ENCODE results near the gene LGALS1. TPM values are rescaled to one million over a fixed set of nuclear protein-coding genes. Genes with fewer than 3 reads are reported as not detected.
"Not testable (repeated sequence)": the region's sequence is repeated elsewhere in the genome, so short reads cannot be mapped to it uniquely, and the experiment has no call there.

The LGALS1 gene
- total RNA-seq, 1 donor from 2014 or later, result 55.5 TPM

DNA sequence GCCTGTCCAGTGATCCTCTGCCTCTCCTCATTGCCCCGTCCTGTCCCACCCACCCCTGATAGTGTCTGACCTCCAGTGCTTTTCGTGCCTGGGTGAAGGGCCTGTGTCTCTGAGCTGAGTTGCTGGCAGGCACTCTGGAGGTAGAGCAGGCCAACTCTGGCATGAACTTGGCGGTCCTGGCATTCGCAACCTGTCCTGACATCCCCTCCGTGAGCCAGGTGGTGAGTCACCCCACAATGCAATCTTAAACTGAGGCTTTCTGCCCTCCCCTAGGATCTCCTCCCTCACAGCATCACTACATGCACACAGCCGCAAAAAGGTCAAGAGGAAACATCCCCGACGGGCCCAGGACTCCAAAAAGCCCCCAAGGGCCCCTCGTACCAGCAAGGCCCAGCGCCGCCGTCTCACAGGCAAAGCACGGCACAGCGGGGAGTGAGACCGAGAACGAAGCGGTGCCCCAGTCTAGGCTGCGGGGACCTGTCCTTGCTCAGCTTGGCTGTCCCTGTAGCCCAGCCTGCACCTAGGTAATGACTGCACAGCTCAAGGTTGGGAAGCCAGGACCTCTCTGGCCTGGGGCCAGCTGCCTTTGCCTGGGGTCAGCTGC, 15.6 kb downstream of the LGALS1 start:
- peak; percentile 70 for ATAC-seq

DNA sequence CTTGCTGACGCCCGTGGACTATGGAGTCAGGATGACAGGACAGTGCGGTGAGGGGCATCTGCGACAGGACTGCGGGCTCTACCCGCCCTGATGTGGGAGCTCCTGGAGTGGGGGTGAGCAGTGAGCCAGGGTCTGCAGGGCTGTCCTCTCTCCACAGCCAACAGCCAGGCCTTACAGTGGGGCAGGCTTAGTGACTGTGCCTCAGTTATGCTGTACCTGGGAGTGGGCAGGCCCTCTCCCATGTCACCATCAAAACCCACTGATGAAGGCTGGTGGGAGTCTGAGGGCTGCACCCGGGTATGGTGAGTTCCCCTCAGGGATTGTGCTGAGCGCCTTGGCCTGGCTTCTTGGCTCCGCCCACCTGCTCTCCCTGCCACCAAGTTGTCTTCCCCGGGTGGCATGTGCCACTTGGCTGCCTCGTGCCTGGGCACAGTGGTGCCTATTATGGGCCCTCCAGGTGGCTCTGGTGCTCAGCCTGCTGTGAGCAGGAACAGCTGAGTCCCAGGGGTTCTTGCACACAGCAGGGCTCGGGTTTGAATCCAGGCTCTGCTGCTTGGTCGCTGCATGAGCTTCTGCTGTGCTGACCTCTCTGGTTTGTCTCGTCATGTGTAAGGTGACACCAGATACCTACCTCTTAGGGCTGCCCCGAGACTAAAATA, 17.3 kb downstream of the LGALS1 start:
- no peak for ATAC-seq

DNA sequence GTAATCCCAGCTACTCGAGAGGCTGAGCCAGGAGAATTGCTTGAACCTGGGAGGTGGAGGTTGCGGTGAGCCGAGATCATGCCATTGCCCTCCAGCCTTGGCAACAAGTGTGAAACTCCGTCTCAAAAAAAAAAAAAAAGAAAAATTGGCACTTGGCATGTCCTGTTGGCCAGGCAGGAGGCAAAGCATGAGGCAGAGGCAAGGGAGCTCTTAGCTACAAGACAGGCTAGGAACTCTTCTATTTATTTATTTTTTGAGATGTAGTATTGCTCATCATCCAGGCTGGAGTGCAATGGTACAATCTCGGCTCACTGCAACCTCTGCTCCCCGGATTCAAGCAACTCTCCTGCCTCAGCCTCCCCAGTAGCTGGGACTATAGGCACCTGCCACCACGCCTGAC, 18.7 kb downstream of the LGALS1 start:
- not testable (repeated sequence) for ATAC-seq

DNA sequence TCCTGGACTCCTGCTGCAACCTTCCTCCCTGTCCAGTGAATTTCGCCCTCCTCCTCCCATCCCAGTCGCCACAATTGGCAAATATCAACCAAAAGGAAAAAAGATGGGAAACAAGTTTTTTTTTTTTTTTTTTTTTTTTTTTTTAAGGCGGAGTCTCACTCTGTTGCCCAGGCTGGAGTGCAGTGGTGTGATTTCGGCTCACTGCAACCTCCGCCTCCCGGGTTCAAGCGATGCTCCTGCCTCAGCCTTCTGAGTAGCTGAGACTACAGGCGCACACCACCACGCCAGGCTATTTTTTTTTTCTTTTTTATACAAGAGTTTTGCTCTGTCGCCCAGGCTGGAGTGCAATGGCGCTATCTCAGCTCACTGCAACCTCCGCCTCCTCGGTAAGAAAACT, 20.8 kb downstream of the LGALS1 start:
- not testable (repeated sequence) for ATAC-seq

DNA sequence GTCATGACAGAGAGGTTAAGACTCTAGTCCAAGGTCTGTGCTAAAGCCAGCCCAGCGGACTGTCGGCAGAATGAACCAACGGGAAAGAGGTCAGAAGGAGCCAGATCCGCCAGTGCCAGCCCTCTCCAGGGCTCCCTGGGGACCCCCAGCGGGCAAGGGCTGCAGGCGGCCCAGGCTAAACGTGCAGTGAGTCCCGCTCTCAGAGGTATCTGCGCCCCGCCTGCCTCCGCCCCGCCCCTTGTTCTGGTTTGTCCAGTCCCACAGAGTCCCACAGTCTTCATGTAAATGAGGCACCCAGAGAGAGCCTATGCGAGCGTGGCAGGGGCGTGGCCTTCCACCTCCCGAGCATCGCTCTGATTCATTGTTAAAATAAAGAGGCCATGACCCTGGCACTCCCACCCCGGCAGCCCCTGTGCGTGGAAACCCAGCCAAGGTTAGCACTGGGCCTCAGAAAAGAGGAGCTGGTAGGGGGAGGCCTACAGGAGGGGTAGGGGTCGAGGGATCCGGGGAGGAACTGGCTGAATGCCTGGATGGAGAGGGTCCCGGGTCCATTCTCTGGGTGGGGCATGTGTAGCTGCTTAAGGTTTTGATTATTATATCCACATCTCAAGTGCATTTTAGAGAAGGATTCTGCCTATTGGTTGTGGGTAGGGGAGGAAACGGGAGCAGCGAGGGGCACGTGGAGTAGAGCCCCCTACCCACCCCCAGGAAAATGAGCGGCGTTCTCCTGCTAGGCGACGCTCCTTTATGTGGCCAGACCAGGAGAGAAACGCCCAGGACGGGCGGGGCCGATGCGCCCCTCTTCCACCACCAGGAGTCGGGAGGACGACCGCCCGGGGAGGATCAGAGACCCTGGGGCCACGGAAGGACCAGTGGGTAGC, 21.5 kb downstream of the LGALS1 start, which contains the start of gene TRIOBP:
TRIOBP (plus strand) TSS at position 392 of the 881 bp plus-strand sequence. CDS start 4,318 bp downstream, outside the sequence.
- ATAC-seq, result peak; percentile 94

DNA sequence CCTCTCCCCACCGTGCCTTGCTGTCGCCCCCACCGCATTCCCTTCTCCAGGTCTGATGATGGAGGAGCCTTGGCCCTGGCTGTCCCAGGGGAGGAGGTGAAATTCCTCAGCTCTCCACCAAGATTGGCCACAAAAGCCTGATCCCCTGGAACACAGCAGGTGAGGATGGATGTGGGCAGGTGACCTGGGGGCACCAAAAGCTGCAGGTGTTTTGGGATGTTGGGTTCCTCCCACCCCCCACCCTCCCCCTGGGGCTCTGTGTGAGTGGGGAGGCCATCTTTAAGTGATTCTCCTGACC, 22.1 kb downstream of the LGALS1 start:
- ATAC-seq, result peak; percentile 1

DNA sequence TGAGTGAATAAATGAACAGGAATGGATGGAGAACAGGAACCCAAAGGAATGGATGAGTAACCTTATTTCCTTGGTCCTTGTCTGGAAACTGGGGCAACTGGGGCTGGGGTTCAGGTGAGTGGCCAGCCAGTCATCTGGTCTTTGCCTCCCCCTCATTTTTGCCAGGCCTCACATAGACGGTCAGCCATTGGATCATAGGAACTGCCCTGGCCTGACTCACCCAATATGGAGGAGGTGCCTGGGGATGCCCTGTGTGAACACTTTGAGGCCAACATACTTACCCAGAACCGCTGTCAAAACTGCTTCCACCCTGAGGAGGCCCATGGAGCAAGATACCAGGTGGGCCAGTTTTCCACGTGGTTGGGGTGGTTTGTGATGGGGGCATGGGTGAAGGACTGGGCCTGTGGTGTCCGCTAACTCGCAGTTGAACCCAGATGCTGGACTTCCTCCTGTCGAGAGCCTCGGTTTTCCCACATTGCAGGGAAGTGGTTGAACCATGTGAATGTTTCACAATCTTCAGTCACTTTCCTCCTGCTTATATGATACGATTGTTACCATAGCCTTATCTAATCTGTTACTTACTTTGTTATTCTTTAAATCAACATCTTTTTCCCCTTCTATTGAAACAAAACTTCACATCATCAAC, 25.8 kb downstream of the LGALS1 start:
- ATAC-seq, result no peak

DNA sequence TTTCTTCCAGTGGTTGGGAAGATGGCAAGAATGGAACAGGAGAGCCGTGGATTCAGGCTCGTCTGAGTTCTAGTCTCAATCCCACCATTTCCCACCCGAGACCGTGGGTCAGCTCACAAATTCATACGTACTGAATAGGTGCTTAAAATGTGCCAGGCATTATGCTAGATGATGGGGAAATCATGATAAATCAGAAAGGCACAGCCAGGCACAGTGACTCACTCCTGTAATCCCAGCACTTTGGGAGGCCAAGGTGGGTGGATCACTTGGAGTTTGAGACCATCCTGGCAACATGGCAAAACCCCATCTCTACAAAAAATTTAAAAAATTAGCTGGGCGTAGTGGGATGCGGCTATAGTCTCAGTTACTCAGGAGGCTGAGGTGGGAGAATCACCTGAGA, 28.5 kb downstream of the LGALS1 start:
- peak; percentile 20 for ATAC-seq

DNA sequence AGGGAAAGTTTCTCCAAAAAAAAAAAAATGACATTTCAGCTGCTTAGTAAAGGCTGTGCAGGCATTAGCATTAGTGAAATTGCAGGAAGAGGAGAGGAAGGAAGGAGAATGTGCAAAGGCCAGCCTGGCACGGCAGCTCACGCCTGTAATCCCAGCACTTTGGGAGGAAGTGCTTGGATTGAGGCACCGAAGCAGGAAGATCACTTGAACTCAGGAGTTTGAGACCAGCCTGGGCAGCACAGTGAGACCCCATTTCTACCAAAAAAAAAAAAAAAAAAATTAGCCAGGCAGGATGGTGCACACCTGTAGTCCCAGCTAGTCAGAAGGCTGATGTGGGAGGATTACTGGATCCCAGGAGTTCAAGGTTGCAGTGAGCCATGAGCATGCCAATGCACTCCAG, 29.2 kb downstream of the LGALS1 start:
- ATAC-seq, result no peak

DNA sequence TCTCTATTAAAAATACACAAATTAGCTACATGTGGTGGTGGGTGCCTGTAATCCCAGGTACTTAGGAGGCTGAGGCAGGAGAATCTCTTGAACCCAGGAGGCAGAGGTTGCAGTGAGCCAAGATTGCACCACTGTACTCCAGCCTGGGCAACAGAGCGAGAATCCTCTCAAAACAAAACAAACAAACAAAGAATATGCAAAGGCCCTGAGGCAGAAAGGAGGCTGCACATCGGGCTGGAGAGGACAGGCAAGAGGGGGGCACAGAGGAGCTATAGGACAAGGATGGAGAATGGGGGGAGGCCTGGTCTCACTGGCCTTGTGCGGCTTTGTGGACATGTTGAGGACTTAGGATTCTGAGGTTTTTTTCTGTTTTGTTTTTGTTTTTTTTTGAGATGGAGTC, 29.8 kb downstream of the LGALS1 start:
- ATAC-seq, result no peak

DNA sequence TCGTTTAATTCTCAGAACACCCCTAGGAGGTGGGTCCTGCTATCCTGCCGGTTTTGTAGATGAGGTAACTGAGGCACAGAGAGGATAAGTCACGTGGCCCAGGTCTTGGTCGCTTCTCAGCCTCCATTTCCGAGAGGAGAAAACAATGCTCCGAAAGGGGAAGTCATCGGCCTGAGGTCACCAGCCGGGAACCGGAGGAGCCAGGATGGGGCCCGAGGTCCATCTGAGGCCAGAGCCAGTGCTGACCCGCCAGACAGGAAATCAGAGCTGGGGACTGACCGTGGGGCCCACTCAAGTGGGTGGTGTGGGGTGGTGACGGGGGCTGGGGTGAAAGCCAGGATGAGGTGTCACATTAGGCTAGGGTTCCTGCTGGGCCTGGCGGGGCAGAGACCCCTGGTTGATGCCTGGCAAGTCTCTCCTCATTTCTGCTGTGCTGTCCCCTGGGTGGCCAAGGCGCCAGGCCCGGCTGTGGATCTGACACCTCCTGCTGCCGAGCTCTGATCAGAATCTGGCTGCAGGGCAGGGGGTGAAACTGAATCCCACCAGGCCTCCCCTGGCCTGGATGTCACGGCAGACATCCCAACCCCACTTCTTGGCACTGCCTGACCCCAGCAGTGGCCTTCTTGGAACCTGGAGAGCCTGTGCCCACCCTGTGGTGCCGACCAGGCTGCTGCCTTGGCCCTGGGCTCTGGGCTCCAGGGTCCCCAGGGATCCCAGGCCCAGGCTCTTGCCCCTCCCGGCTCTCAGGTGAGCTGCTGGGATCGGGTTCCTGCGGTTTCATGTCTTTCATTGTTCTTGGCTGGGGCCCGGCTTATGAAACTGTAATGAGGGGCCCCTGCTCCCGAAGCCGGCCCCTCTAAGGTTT, 33.4 kb downstream of the LGALS1 start:
- ATAC-seq, result no peak

DNA sequence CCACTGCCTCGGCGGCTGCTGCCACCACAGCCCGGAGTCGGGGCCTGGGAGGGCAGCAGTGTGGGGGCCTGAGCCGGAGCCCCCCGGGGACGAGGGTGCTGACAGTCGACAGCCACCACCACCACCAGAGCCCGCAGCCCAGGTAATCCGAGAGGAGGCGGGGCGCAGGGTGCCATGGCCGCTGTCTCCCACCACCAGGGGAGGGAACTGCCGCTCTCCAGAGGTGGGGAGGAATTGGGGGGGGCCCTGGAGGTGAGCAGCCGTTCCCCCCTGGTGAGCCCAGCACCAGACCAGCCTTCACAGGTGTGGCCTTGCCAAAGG, 34.0 kb downstream of the LGALS1 start:
- ATAC-seq, result peak; percentile 5

DNA sequence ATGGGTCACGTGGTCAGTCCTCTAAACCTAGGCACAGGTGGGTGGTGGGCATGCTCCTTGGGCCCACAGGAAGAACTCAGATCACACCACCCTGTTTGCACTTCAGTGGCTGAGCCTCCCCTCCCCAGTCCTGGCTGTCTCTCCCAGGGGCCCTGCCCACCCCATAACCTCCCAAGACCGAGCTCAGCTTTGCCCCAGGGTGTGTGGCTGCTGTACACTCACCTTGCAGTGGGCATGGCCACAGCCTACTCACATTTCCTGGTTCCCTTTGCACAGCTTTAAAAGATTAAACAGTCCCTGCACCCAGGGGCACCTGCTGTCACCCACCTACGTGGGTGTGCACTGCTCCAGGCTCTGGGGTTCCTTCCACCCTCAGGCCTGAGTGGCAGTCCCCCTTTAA, 35.2 kb downstream of the LGALS1 start:
- ATAC-seq, result peak; percentile 53

DNA sequence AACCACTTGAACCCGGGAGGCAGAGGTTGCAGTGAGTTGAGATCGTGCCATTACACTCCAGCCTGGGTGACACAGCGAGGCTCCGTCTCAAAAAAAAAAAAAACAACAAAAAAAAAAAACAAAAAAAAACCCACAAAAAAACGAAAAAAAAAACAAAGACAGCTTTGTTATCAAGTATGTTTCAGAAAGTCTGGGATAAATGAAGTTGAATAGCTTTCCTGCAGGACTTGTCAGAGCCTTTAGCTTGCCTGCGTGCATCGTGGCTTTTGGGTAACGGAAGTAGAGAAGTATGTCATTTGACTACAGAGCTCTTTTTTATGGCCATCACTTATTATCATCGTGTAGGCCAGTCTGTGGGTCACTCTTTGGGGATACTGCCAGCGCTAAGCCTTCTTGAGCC, 36.1 kb downstream of the LGALS1 start:
- no peak for ATAC-seq

DNA sequence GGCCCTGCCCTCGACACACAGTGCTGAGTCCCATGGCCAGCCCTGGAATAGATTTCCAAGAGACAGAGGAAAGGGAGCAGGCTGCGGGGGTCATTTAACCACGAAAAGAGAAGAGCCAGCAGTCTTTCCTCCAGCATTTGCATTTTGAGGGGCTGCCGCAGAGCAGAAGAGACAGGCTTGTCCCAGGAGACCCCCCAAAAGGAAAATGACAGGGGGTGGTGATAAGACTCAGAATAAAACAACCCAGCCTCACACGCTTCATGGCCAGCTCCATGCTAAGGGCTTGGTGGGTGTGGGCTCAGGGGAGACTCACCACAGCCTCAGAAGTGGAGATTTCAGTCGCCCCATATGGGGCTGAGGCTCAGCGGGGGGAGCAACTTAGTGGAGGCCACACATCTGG, 38.3 kb downstream of the LGALS1 start:
- no peak for ATAC-seq

DNA sequence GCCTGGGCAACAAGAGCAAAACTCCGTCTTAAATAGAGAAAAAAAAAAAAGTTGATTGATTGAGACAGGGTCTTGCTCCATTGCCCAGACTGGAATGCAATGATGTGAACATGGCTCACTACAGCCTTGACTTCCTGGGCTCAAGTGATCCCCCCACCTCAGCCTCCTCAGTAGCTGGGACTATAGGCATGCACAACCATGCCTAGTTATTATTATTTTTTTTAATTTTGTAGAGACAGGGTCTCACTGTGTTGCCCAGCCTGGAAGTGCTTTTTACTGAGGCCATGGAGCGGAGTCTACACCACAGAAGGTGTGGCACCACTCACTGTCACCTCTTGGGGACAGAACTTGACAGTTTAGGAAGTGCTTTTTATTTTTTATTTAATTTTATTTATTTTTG, 39.2 kb downstream of the LGALS1 start:
- ATAC-seq, result no peak

DNA sequence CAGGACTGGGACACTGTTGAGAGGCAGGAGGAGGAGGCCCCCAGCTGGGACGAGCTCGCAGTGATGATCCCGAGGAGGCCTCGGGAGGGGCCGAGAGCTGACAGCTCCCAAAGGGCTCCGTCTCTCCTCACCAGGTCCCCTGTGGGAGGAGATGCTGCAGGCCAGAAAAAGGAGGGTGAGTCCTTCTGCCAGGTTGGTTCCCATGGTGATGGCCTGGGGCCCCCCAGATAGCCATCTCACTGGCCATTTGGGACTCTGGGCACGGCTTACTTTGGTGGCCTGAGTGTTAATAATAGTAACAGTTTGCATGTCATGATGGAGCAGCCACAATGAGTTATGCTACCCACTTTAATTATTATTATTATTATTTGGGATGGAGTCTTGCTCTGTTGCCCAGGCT, 40.3 kb downstream of the LGALS1 start:
- ATAC-seq, result no peak

DNA sequence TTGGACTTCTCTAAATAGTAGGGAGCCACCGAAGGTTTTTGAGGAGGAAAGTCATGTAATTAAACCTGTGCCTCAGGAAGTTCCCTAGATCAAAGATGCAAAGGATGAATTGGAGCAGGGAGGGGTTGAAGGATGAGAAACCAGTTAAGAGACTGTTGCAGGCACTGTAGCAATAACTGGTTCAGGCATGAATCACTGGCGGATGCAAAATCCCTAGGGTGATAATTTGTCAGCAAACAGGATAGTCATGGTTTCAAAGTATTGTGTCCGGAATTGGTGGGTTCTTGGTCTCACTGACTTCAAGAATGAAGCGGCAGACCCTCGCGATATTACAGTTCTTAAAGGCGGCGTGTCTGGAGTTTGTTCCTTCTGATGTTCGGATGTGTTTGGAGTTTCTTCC, 41.3 kb downstream of the LGALS1 start:
- ATAC-seq, result peak; percentile 90

DNA sequence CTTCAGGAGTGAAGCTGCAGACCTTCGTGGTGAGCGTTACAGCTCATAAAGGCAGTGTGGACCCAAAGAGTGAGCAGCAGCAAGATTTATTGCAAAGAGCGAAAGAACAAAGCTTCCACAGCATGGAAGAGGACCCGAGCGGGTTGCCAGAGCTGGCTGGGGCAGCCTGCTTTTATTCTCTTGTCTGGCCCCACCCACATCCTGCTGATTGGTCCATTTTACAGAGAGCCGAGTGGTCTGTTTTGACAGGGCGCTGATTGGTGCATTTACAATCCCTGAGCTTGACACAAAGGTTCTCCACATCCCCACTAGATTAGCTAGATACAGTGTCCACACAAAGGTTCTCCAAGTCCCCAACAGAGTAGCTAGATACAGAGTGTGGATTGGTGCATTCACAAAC, 41.8 kb downstream of the LGALS1 start:
- ATAC-seq, result not testable (repeated sequence)

DNA sequence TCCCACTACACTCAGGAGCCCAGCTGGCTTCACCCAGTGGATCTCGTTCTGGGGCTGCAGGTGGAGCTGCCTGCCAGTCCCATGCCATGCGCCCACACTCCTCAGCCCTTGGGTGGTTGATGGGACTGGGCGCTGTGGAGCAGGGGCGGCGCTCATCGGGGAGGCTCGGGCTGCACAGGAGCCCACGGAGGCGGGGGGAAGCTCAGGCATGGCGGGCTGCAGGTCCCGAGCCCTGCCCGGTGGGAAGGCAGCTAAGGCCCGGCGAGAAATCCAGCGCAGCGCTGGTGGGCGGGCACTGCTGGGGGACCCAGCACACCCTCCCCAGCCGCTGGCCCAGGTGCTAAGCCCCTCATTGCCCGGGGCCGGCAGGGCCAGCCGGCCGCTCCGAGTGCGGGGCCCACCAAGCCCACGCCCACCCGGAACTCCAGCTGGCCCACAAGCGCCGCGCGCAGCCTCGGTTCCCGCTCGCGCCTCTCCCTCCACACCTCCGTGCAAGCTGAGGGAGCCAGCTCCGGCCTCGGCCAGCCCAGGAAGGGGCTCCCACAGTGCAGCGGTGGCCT, 42.4 kb downstream of the LGALS1 start:
- ATAC-seq, result not testable (repeated sequence)

DNA sequence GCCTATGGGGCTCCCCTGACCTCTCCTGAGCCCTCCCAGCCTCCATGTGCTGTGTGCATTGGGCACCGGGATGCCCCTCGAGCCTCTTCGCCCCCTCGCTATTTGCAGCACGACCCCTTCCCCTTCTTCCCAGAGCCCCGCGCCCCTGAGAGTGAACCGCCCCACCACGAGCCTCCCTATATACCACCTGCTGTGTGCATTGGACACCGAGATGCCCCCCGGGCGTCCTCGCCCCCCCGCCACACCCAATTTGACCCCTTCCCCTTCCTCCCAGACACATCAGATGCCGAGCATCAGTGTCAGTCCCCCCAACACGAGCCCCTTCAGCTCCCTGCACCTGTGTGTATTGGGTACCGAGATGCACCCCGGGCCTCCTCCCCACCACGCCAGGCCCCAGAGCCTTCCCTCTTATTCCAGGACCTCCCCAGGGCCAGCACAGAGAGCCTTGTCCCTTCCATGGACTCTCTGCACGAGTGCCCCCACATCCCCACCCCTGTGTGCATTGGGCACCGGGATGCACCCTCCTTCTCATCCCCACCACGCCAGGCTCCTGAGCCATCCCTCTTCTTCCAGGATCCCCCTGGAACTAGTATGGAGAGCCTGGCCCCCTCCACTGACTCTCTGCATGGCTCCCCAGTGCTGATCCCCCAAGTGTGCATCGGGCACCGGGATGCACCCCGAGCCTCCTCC, 50.3 kb downstream of the LGALS1 start:
- ATAC-seq, result peak; percentile 4
